ENCODE results near the gene CTBP2. TPM values are rescaled to one million over a fixed set of nuclear protein-coding genes. Genes with fewer than 3 reads are reported as not detected.

CTBP2 gene
- total RNA-seq, 1 experiment from 2014 or later: 125 TPM

DNA sequence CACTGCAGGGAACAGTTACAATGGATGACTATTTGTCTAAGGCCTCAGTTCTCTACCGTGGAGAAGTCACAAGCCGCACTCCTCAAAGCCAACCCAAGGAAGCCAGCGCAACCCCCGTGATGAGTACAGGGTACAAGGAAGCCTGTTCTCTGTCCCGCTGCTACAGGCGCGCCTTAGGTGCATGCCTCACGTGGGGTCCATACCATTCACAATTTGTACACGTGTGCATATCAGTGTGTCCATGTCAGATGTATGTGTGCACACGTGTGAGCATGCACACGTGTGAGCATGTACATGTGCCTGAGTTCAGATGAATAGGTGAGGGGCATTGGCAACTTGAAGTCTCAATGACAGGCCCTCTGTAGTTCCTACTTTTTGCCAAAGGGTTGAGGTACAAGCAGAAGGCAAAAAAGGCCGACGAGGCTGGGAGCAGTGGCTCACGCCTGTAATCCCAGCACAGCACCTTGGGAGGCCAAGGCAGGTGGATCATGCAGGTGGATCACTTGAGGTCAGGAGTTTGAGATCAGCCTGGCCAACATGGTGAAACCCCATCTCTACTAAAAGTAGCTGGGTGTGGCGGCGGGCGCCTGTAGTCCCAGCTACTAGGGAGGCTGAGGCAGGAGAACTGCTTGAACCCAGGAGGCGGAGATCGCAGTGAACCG, 62.8 kb downstream of the CTBP2 start:
- ChIA-PET POLR2A (no interaction called here), CTCF (no interaction called here)
- Histone ChIP-seq H3K4me3 (ENCODE audit: low read depth in 2 of 2, low read length in 2 of 2) (no peak overlapping the region), H3K36me3 (ENCODE audit: control insufficient read depth, insufficient read depth, low read length) (peaks cover 10% of the 10 kb centered on the region), H3K27ac (ENCODE audit: low read length) (no peak overlapping the region), H3K27me3 (ENCODE audit: control insufficient read depth, insufficient read depth, low read length) (no peaks in the 10 kb centered on the region), H3K9me3 (ENCODE audit: control insufficient read depth, insufficient read depth, low read depth, low read length) (no peaks in the 10 kb centered on the region), H3K4me1 (ENCODE audit: control insufficient read depth, insufficient read depth, low read length) (peaks cover 5% of the 10 kb centered on the region)
- TF ChIP-seq, protein P1, sequence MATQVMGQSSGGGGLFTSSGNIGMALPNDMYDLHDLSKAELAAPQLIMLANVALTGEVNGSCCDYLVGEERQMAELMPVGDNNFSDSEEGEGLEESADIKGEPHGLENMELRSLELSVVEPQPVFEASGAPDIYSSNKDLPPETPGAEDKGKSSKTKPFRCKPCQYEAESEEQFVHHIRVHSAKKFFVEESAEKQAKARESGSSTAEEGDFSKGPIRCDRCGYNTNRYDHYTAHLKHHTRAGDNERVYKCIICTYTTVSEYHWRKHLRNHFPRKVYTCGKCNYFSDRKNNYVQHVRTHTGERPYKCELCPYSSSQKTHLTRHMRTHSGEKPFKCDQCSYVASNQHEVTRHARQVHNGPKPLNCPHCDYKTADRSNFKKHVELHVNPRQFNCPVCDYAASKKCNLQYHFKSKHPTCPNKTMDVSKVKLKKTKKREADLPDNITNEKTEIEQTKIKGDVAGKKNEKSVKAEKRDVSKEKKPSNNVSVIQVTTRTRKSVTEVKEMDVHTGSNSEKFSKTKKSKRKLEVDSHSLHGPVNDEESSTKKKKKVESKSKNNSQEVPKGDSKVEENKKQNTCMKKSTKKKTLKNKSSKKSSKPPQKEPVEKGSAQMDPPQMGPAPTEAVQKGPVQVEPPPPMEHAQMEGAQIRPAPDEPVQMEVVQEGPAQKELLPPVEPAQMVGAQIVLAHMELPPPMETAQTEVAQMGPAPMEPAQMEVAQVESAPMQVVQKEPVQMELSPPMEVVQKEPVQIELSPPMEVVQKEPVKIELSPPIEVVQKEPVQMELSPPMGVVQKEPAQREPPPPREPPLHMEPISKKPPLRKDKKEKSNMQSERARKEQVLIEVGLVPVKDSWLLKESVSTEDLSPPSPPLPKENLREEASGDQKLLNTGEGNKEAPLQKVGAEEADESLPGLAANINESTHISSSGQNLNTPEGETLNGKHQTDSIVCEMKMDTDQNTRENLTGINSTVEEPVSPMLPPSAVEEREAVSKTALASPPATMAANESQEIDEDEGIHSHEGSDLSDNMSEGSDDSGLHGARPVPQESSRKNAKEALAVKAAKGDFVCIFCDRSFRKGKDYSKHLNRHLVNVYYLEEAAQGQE (IDR thresholded peaks at IDR 0.05; ENCODE audit: insufficient read depth in 1 of 2, low read depth in 2 of 2, low read length in 1 of 2): no peak
- no peak for TF ChIP-seq TCF7L2 (IDR thresholded peaks at IDR 0.05; ENCODE audit: low read depth, low read length)
- TF ChIP-seq POLR2AphosphoS5 (IDR thresholded peaks at IDR 0.05; ENCODE audit: low read depth, low read length): no peak
- TF ChIP-seq, protein P2, sequence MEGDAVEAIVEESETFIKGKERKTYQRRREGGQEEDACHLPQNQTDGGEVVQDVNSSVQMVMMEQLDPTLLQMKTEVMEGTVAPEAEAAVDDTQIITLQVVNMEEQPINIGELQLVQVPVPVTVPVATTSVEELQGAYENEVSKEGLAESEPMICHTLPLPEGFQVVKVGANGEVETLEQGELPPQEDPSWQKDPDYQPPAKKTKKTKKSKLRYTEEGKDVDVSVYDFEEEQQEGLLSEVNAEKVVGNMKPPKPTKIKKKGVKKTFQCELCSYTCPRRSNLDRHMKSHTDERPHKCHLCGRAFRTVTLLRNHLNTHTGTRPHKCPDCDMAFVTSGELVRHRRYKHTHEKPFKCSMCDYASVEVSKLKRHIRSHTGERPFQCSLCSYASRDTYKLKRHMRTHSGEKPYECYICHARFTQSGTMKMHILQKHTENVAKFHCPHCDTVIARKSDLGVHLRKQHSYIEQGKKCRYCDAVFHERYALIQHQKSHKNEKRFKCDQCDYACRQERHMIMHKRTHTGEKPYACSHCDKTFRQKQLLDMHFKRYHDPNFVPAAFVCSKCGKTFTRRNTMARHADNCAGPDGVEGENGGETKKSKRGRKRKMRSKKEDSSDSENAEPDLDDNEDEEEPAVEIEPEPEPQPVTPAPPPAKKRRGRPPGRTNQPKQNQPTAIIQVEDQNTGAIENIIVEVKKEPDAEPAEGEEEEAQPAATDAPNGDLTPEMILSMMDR (IDR thresholded peaks at IDR 0.05): no peak
- TF ChIP-seq SIN3A (IDR thresholded peaks at IDR 0.05; ENCODE audit: borderline replicate concordance, insufficient read depth, low read depth, low read length): no peak
- in situ Hi-C loops (cut with HindIII; ENCODE audit: low pct_unique_long_range_greater_than_20kb, low sequenced_read_pairs) (no loop called here), intact Hi-C loops (cut with micrococcal nuclease; ENCODE audit: unreplicated experiment) (no loop called here)
- no peak for ATAC-seq
- no peak for DNase-seq (ENCODE audit: low read depth, low spot score)
- BruUV-seq (replicated peaks): no TSS peak

DNA sequence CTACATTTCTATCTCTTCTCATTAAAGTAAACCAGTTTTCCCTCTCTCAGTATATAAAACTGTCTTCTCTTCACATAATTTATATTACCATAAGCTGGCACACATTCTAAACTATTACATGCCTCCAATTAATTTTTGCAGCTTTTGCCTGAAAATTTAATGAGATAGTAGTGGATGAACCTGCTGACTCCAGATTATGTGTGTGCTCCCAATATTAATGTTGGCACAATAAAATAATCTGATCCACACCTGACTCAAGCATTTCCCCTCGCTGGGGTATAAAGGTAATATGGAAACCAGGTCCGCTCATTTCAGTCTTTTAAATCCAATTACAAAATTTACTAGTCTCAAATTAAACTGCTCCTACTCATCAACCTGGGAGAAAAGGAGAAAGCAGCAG, 63.4 kb downstream of the CTBP2 start:
- no peak for TF ChIP-seq TCF7L2 (IDR thresholded peaks at IDR 0.05; ENCODE audit: low read depth, low read length)
- TF ChIP-seq POLR2AphosphoS5 (IDR thresholded peaks at IDR 0.05; ENCODE audit: low read depth, low read length): no peak
- TF ChIP-seq SIN3A (IDR thresholded peaks at IDR 0.05; ENCODE audit: borderline replicate concordance, insufficient read depth, low read depth, low read length): no peak
- TF ChIP-seq, protein P1 (IDR thresholded peaks at IDR 0.05; ENCODE audit: insufficient read depth in 1 of 2, low read depth in 2 of 2, low read length in 1 of 2): no peak
- TF ChIP-seq, protein P2 (IDR thresholded peaks at IDR 0.05): no peak
- no peak for DNase-seq (ENCODE audit: low read depth, low spot score)
- no peak overlapping the region for H3K4me3 ChIP-seq (ENCODE audit: low read depth in 2 of 2, low read length in 2 of 2)
- H3K9me3 ChIP-seq (ENCODE audit: control insufficient read depth, insufficient read depth, low read depth, low read length): no peaks in the 10 kb centered on the region
- H3K27me3 ChIP-seq (ENCODE audit: control insufficient read depth, insufficient read depth, low read length): no peaks in the 10 kb centered on the region
- intact Hi-C loops (cut with micrococcal nuclease; ENCODE audit: unreplicated experiment): no loop called here
- BruUV-seq (replicated peaks): no TSS peak
- H3K4me1 ChIP-seq (ENCODE audit: control insufficient read depth, insufficient read depth, low read length): peaks cover 5% of the 10 kb centered on the region
- H3K27ac ChIP-seq (ENCODE audit: low read length): no peak overlapping the region
- no peak for ATAC-seq
- ChIA-PET CTCF (no interaction called here), POLR2A (no interaction called here)
- peaks cover 5% of the 10 kb centered on the region for H3K36me3 ChIP-seq (ENCODE audit: control insufficient read depth, insufficient read depth, low read length)
- in situ Hi-C loops (cut with HindIII; ENCODE audit: low pct_unique_long_range_greater_than_20kb, low sequenced_read_pairs): no loop called here

Measured in Panc1 (cell line).